CD14-positive monocyte (primary cell): ENCODE data around the gene RAPGEF2. TPM values are rescaled to one million over a fixed set of nuclear protein-coding genes. Genes with fewer than 3 reads are reported as not detected.

ENCODE experiments used
- DNase-seq, 3 donors: peaks; one replicate each; pipeline ENCODE4 v3.0.0-alpha.2; 2011 to 2022
- H2AFZ ChIP-seq: 2 replicates; pipeline ENCODE4 v1.6.0; 2012; ENCODE audit warnings: mild to moderate bottlenecking, low read depth, low read length, inconsistent platforms; ENCODE audit not compliant: insufficient read depth, poor library complexity, severe bottlenecking
- H3K27ac ChIP-seq, 2 donors: 1 replicate in 1 of 2; 2 replicates in 1 of 2; pipeline ENCODE4 v1.5.1; 2012 to 2013; ENCODE audit warnings: low read length in 2 of 2, control low read depth in 1 of 2, inconsistent platforms in 1 of 2, low read depth in 1 of 2, mild to moderate bottlenecking in 1 of 2
- H3K27me3 ChIP-seq, 2 donors: one replicate each; pipeline versions ENCODE4 v1.6.0 to v1.6.1; 2011 to 2013; ENCODE audit warnings: low read length in 2 of 2; ENCODE audit not compliant: control insufficient read depth in 2 of 2, insufficient read depth in 2 of 2
- H3K36me3 ChIP-seq, 2 donors: replicated peaks in 1 of 2; 1 replicate in 1 of 2; 2 replicates in 1 of 2; pipeline versions ENCODE4 v1.5.1 to v1.6.1; 2012 to 2013; ENCODE audit warnings: low read length in 2 of 2, control low read depth in 1 of 2, inconsistent platforms in 1 of 2, mild to moderate bottlenecking in 1 of 2; ENCODE audit not compliant: insufficient read depth in 2 of 2, control insufficient read depth in 1 of 2
- H3K4me1 ChIP-seq, 2 donors: 1 replicate in 1 of 2; 2 replicates in 1 of 2; pipeline versions ENCODE4 v1.5.1 to v1.6.1; 2012 to 2013; ENCODE audit warnings: low read length in 2 of 2, control low read depth in 1 of 2, inconsistent platforms in 1 of 2, mild to moderate bottlenecking in 1 of 2, moderate library complexity in 1 of 2; ENCODE audit not compliant: insufficient read depth in 2 of 2, control insufficient read depth in 1 of 2
- H3K4me2 ChIP-seq: replicated peaks from 2 replicates; pipeline ENCODE3; 2012; ENCODE audit warnings: low read length, moderate library complexity, mild to moderate bottlenecking; ENCODE audit not compliant: poor library complexity, severe bottlenecking; ENCODE audit errors: extremely low read depth
- H3K4me3 ChIP-seq, 3 experiments: fragments of 200-600 bp in 1 of 3; sonication (generic) in 1 of 3; replicated peaks in 1 of 3; 1 replicate in 2 of 3; 2 replicates in 1 of 3; pipeline ENCODE4 v1.5.1; 2011 to 2013; ENCODE audit warnings: low read length in 3 of 3, mild to moderate bottlenecking in 3 of 3, control low read depth in 2 of 3, low read depth in 2 of 3, inconsistent platforms in 1 of 3, moderate library complexity in 1 of 3
- H3K79me2 ChIP-seq: 2 replicates; pipeline ENCODE4 v1.6.0; 2012; ENCODE audit warnings: mild to moderate bottlenecking, control low read depth, inconsistent platforms, low read length, moderate library complexity; ENCODE audit not compliant: insufficient read depth
- H3K9ac ChIP-seq: 2 replicates; pipeline ENCODE4 v1.6.0; 2017; ENCODE audit warnings: low read length, mild to moderate bottlenecking; ENCODE audit not compliant: insufficient read depth, poor library complexity, severe bottlenecking
- H3K9me3 ChIP-seq, 2 donors: replicated peaks in 1 of 2; 1 replicate in 1 of 2; 2 replicates in 1 of 2; pipeline versions ENCODE4 v1.5.1 to v1.6.1; 2012 to 2013; ENCODE audit warnings: low read length in 2 of 2, control low read depth in 1 of 2; ENCODE audit not compliant: control insufficient read depth in 1 of 2, insufficient read depth in 1 of 2
- H4K20me1 ChIP-seq: 2 replicates; pipeline ENCODE4 v1.6.0; 2012; ENCODE audit warnings: mild to moderate bottlenecking, low read length, control low read depth, moderate library complexity; ENCODE audit not compliant: insufficient read depth
- H3K27ac Mint-ChIP-seq, 7 donors: one replicate each; pipeline ENCODE4 v1.8.0; 2020; ENCODE audit warnings: mild to moderate bottlenecking in 7 of 7, mixed read lengths in 7 of 7, moderate library complexity in 6 of 7, inconsistent platforms in 2 of 7
- H3K27me3 Mint-ChIP-seq, 3 donors: one replicate each; pipeline ENCODE4 v1.8.0; 2021 to 2022; ENCODE audit warnings: low read depth in 3 of 3, mild to moderate bottlenecking in 3 of 3, mixed read lengths in 3 of 3, moderate library complexity in 3 of 3, inconsistent platforms in 1 of 3
- H3K36me3 Mint-ChIP-seq, 2 donors: one replicate each; pipeline ENCODE4 v1.8.0; 2020; ENCODE audit warnings: mixed read lengths in 2 of 2, inconsistent platforms in 1 of 2, mild to moderate bottlenecking in 1 of 2
- H3K4me1 Mint-ChIP-seq: one replicate; pipeline ENCODE4 v1.8.0; 2020; ENCODE audit warnings: mild to moderate bottlenecking, mixed read lengths
- H3K4me3 Mint-ChIP-seq, 2 donors: one replicate each; pipeline ENCODE4 v1.8.0; 2020; ENCODE audit warnings: mild to moderate bottlenecking in 2 of 2, mixed read lengths in 2 of 2, moderate library complexity in 1 of 2
- H3K9me3 Mint-ChIP-seq, 7 donors: one replicate each; pipeline ENCODE4 v1.8.0; 2020 to 2022; ENCODE audit warnings: mixed read lengths in 7 of 7, mild to moderate bottlenecking in 6 of 7, moderate library complexity in 6 of 7, inconsistent platforms in 2 of 7
- WGBS: methylation state at CpG from one replicate; pipeline ENCODE4 v1.1.5; 2013; ENCODE audit warnings: missing lambda C conversion rate; ENCODE audit not compliant: insufficient coverage; 5-methylcytosine and 5-hydroxymethylcytosine counted together
- intact Hi-C, 2 donors: fragments of 100-400 bp; cut with micrococcal nuclease; formaldehyde crosslinking; loops; one replicate each; pipeline versions ENCODE4 v1.15.0 to v1.15.1; 2023
- polyA plus RNA-seq, 3 donors: library from polyadenylated mRNA; depleted of rRNA in 1 of 3; unstranded in 2 of 3; stranded (reverse) in 1 of 3; fragments of 300-500 nt in 2 of 3; fragments of >200 nt in 1 of 3; fragmentation: Illumina TruSeq in 2 of 3; gene quantifications; 1 replicate in 2 of 3; 2 replicates in 1 of 3; pipeline ENCODE4 v1.2.3, GENCODE V29; 2012 to 2021
- TF ChIP-seq, protein P1 (sequence below): fragments of 200-600 bp; IDR thresholded peaks from one replicate; pipeline ENCODE4 v1.8.0; 2022; ENCODE audit warnings: antibody characterized with exemption, mild to moderate bottlenecking

Gene RAPGEF2
- polyA plus RNA-seq, 3 donors = 1.5 to 29.8 (median 2.0) TPM

DNA sequence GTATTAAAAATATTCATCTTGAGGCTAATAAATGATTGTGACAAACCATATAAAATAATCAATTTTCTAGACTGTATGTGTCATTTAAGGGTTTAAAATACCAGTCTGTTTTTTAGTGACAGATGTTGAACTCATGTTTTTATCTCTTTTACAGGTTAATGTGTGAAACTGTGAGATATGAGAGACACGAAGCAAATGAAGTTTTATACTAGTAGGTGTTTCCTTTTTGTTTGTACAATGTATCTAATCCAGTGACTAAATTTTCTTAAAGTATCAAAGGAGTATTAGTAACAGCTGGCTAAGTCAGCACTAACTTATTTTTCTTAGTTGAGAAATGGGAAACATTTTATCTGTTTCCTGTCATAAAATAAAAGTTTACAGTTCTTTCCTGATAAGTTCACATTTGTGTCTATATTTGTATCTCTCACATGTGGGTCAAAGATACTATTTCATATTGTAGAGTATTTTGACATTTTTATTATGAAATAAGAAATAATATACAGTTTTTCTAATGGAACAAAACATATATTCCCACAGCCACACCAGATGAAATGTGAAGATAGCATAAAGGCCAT lies 90.3 kb downstream of the RAPGEF2 start:
- H3K9ac ChIP-seq = no peak overlapping the region
- H3K4me1 Mint-ChIP-seq = peaks cover 5% of the 10 kb centered on the region
- TF ChIP-seq, protein P1, sequence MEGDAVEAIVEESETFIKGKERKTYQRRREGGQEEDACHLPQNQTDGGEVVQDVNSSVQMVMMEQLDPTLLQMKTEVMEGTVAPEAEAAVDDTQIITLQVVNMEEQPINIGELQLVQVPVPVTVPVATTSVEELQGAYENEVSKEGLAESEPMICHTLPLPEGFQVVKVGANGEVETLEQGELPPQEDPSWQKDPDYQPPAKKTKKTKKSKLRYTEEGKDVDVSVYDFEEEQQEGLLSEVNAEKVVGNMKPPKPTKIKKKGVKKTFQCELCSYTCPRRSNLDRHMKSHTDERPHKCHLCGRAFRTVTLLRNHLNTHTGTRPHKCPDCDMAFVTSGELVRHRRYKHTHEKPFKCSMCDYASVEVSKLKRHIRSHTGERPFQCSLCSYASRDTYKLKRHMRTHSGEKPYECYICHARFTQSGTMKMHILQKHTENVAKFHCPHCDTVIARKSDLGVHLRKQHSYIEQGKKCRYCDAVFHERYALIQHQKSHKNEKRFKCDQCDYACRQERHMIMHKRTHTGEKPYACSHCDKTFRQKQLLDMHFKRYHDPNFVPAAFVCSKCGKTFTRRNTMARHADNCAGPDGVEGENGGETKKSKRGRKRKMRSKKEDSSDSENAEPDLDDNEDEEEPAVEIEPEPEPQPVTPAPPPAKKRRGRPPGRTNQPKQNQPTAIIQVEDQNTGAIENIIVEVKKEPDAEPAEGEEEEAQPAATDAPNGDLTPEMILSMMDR = no peak

DNA sequence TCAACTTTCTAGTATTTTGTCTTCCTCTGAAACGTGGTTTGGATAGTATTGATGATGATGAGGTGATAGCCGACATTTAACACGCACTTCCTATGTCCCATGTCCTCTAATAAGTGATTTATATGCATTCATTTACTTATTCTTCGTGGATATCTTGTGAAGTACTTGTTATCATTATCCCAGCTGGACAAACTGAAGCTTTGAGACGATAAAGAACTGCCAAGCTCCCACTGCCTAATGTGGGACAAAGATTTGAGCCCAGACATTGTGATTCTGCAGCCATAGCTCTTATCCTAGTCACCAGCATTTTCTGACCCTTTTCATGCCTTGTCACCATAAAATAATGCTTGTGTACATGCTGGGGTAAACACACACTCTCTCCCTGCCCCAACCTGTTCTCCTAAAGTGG lies 92.5 kb downstream of the RAPGEF2 start:
- H3K27ac Mint-ChIP-seq = no peak overlapping the region
- no peak for DNase-seq
- H3K4me1 ChIP-seq = no peaks in the 10 kb centered on the region
- no peaks in the 10 kb centered on the region for H3K27me3 ChIP-seq
- no peaks in the 10 kb centered on the region for H4K20me1 ChIP-seq
- no peak overlapping the region for H3K27ac ChIP-seq
- peaks cover 0 to 2% (median 0%) of the 10 kb centered on the region in 3 donors for H3K27me3 Mint-ChIP-seq
- intact Hi-C loops = no loop called here
- peaks cover 15 to 16% of the 10 kb centered on the region in 2 donors for H3K36me3 Mint-ChIP-seq
- no peaks in the 10 kb centered on the region for H3K9me3 Mint-ChIP-seq
- H2AFZ ChIP-seq = no peak overlapping the region
- H3K4me3 Mint-ChIP-seq = no peak overlapping the region
- H3K4me3 ChIP-seq = no peak overlapping the region
- peaks cover 0 to 2% of the 10 kb centered on the region in 2 donors for H3K36me3 ChIP-seq
- no peak overlapping the region for H3K9ac ChIP-seq
- TF ChIP-seq, protein P1 = no peak
- H3K9me3 ChIP-seq = no peaks in the 10 kb centered on the region
- no CpG with 5 or more reads among the region's 5 CpGs for WGBS
- H3K4me1 Mint-ChIP-seq = peaks cover 12% of the 10 kb centered on the region
- H3K4me2 ChIP-seq = no peak overlapping the region
- H3K79me2 ChIP-seq = peaks cover 3% of the 10 kb centered on the region

More for the DNA sequence above, 90.3 kb downstream of the RAPGEF2 start:
- Histone ChIP-seq H3K79me2 (no peaks in the 10 kb centered on the region), H3K27ac (no peak overlapping the region), H3K9me3 (no peaks in the 10 kb centered on the region), H3K4me3 (no peak overlapping the region), H2AFZ (no peak overlapping the region), H3K4me1 (no peaks in the 10 kb centered on the region), H4K20me1 (peaks cover 5% of the 10 kb centered on the region), H3K27me3 (no peaks in the 10 kb centered on the region), H3K36me3 (peaks cover 0 to 2% of the 10 kb centered on the region in 2 donors), H3K4me2 (no peak overlapping the region)
- no peak for DNase-seq
- intact Hi-C loops = no loop called here
- no peaks in the 10 kb centered on the region for H3K27me3 Mint-ChIP-seq
- WGBS = no CpG with 5 or more reads among the region's 1 CpG
- H3K27ac Mint-ChIP-seq = no peak overlapping the region
- H3K9me3 Mint-ChIP-seq = no peaks in the 10 kb centered on the region
- H3K4me3 Mint-ChIP-seq = no peak overlapping the region
- H3K36me3 Mint-ChIP-seq = peaks cover 16 to 18% of the 10 kb centered on the region in 2 donors
